A549 treated with AZD9567 at 1 μM for 4 hours (cell line): ENCODE data around the gene TCHP. TPM values are rescaled to one million over a fixed set of nuclear protein-coding genes. Genes with fewer than 3 reads are reported as not detected.

Experiments
- total RNA-seq: library from RNA; stranded (reverse); fragments of 200-300 nt; extraction: Qiagen RNA extraction; gene quantifications from 5 replicates; pipeline ENCODE4 v1.2.3, GENCODE V29; 2022; ENCODE audit not compliant: insufficient read depth

TCHP gene
- 15.0 to 18.5 TPM (median 16.6 TPM) in 5 replicates for total RNA-seq

GRCh38 chr12:109899783-109900751, at the start of gene TCHP:
TCHP (plus strand) TSS chr12:109900274; CDS start chr12:109903027, 2,753 bp downstream.

GRCh38 chr12:109880043-109880931, 19.8 kb upstream of the TCHP start, which contains the start of gene GLTP:
GLTP (minus strand) TSS chr12:109880541; CDS start chr12:109880374, 167 bp downstream.

Other genes with a start within 250 kb of the TCHP start
- 4.7 to 7.5 TPM (median 5.2 TPM) in 5 replicates for gene FAM222A, start 186.4 kb upstream of the TCHP start, total RNA-seq
- 0.03 to 0.07 TPM (median 0.06 TPM) in 4 of 5 replicates, not detected in the other for gene TRPV4, start 66.9 kb upstream of the TCHP start, total RNA-seq
- 18.0 to 32.5 TPM (median 19.1 TPM) in 5 replicates for gene GLTP, start 19.7 kb upstream of the TCHP start, total RNA-seq
- 18.1 to 21.9 TPM (median 21.2 TPM) in 5 replicates for gene GIT2, start 96.1 kb downstream of the TCHP start, total RNA-seq
- gene ANKRD13A, start 99.2 kb downstream of the TCHP start, total RNA-seq, result 14.0 to 27.9 TPM (median 18.2 TPM) in 5 replicates
- gene C12orf76, start 148.2 kb downstream of the TCHP start, total RNA-seq, result 4.0 to 8.8 TPM (median 7.1 TPM) in 5 replicates
- gene IFT81, start 224.1 kb downstream of the TCHP start, total RNA-seq, result 12.5 to 19.0 TPM (median 16.3 TPM) in 5 replicates